Left colon (tissue), 2 donors: ENCODE results near the gene ARMH2. TPM values are rescaled to one million over a fixed set of nuclear protein-coding genes. Genes with fewer than 3 reads are reported as not detected.

Experiments used
- ATAC-seq: fragments of 200-7000 bp; cut with Tn5 transposase; one replicate; pipeline ENCODE4 v1.9.1; 2020; ENCODE audit warnings: mild to moderate bottlenecking, moderate library complexity
- DNase-seq, 2 donors: peaks; one replicate each; pipeline ENCODE4 v3.0.0-alpha.2; 2020
- intact Hi-C, 2 donors: fragments of 100-400 bp; cut with DNase I in 1 of 2; cut with micrococcal nuclease in 1 of 2; formaldehyde crosslinking; loops; one replicate each; pipeline versions ENCODE4 v1.11.2 to v1.14.0; 2022; cut with DNase I, micrococcal nuclease
- long read RNA-seq: library from polyadenylated mRNA; unstranded; transcript quantifications from one replicate; pipeline ENCODE4 v2.0.0, GENCODE V29; 2021
- total RNA-seq, 2 donors: library from RNA; stranded (reverse); fragmentation: NEBNext Ultra II Directional; extraction: Animal tissue kit (Norgen Biotek cat#: 25700); gene quantifications; one replicate each; pipeline ENCODE4 v1.2.1, GENCODE V29; 2021
- donor health status: DM: no; HTN: no; CAD: no.
- donor health status: DM: yes; HTN: yes; CAD: no.

ARMH2 gene
- total RNA-seq, result not detected
- long read RNA-seq, result 0 reads

- DNase-seq (no peak), ATAC-seq (no peak)
- intact Hi-C loops, result no loop called here
These were observed at the start of gene ARMH2 for GRCh38 chr6:24798740-24799540. TSS of gene ARMH2 (minus strand) at chr6:24798917. CDS start at chr6:24798857, 60 bp downstream.

GRCh38 chr6:24848461-24848860 is 49.7 kb upstream of the ARMH2 start:
- intact Hi-C loops, result no loop called here

GRCh38 chr6:24847402-24847801 is 48.7 kb upstream of the ARMH2 start:
- intact Hi-C loops, result no loop called here
- no peak for ATAC-seq
- no peak for DNase-seq

More at GRCh38 chr6:24848461-24848860, 49.7 kb upstream of the ARMH2 start:
- no peak for ATAC-seq
- no peak for DNase-seq

GRCh38 chr6:24845578-24845977 is 46.9 kb upstream of the ARMH2 start:
- no peak for DNase-seq
- ATAC-seq, result no peak
- intact Hi-C loops, result no loop called here

GRCh38 chr6:24844903-24845302 is 46.2 kb upstream of the ARMH2 start:
- intact Hi-C loops, result no loop called here
- no peak for DNase-seq
- no peak for ATAC-seq

GRCh38 chr6:24844061-24844460 is 45.3 kb upstream of the ARMH2 start:
- DNase-seq (no peak), ATAC-seq (no peak)
- intact Hi-C loops, result no loop called here

- ATAC-seq, result no peak
- no peak for DNase-seq
These were observed 41.5 kb upstream of the ARMH2 start for GRCh38 chr6:24840187-24840586.

GRCh38 chr6:24838994-24839393 is 40.3 kb upstream of the ARMH2 start:
- intact Hi-C loops, result no loop called here
- ATAC-seq (no peak), DNase-seq (no peak)

More at GRCh38 chr6:24840187-24840586, 41.5 kb upstream of the ARMH2 start:
- intact Hi-C loops, result no loop called here

- intact Hi-C loops, result no loop called here
- no peak for DNase-seq
- no peak for ATAC-seq
These were observed 39.4 kb upstream of the ARMH2 start for GRCh38 chr6:24838081-24838480.

GRCh38 chr6:24836109-24836508 is 37.4 kb upstream of the ARMH2 start:
- no peak for DNase-seq
- no peak for ATAC-seq
- intact Hi-C loops, result no loop called here

- no peak for ATAC-seq
- intact Hi-C loops, result no loop called here
- DNase-seq, result no peak
These were observed 35.1 kb upstream of the ARMH2 start for GRCh38 chr6:24833711-24834386.

- no peak for ATAC-seq
- no peak for DNase-seq
- intact Hi-C loops, result no loop called here
These were observed 34.1 kb upstream of the ARMH2 start for GRCh38 chr6:24832794-24833193.

GRCh38 chr6:24831771-24832716 is 33.3 kb upstream of the ARMH2 start:
- intact Hi-C loops, result no loop called here
- no peak for ATAC-seq

GRCh38 chr6:24829657-24830056 is 30.9 kb upstream of the ARMH2 start:
- intact Hi-C loops, result no loop called here
- no peak for ATAC-seq
- DNase-seq, result no peak

More at GRCh38 chr6:24831771-24832716, 33.3 kb upstream of the ARMH2 start:
- DNase-seq, result no peak

- DNase-seq (no peak), ATAC-seq (no peak)
- intact Hi-C loops, result no loop called here
These were observed 29.3 kb upstream of the ARMH2 start for GRCh38 chr6:24827970-24828369.

- intact Hi-C loops, result no loop called here
- ATAC-seq (no peak), DNase-seq (no peak)
These were observed 28.4 kb upstream of the ARMH2 start for GRCh38 chr6:24827162-24827561.

- no peak for DNase-seq
- intact Hi-C loops, result no loop called here
- ATAC-seq, result no peak
These were observed 26.5 kb upstream of the ARMH2 start for GRCh38 chr6:24825130-24825630.

GRCh38 chr6:24824142-24824938 is 25.6 kb upstream of the ARMH2 start:
- DNase-seq, result no peak
- ATAC-seq, result no peak
- intact Hi-C loops, result no loop called here
